ENCODE results near the gene ILDR1.
"Not testable (repeated sequence)": the region's sequence is repeated elsewhere in the genome, so short reads cannot be mapped to it uniquely, and the experiment has no call there.

ILDR1 gene

GRCh38 chr3:121941592-121941991 lies 80.5 kb downstream of the ILDR1 start:
- Histone ChIP-seq H3K9me3 (replicated peaks; ENCODE audit: insufficient read depth, low read length) (no peaks in the 10 kb centered on the region), H3K4me3 (ENCODE audit: low read length) (no peak overlapping the region), H3K9me2 (replicated peaks; ENCODE audit: insufficient read depth, low read length) (no peaks in the 10 kb centered on the region), H3K9ac (ENCODE audit: low read length) (no peak overlapping the region), H3K4me2 (ENCODE audit: low read depth, low read length) (no peak overlapping the region), H3K27me3 (replicated peaks; ENCODE audit: insufficient read depth, low read length) (no peaks in the 10 kb centered on the region), H3K27ac (ENCODE audit: low read length) (no peak overlapping the region), H3K79me2 (ENCODE audit: low read length) (no peaks in the 10 kb centered on the region), H2AFZ (ENCODE audit: low read length) (no peak overlapping the region), H3K4me1 (ENCODE audit: low read length) (no peaks in the 10 kb centered on the region), H3K36me3 (replicated peaks; ENCODE audit: insufficient read depth, low read length) (no peaks in the 10 kb centered on the region; the same call in 1 of the 2 replicates), H3F3A (ENCODE audit: insufficient read depth, low read length) (no peaks in the 10 kb centered on the region), H4K20me1 (ENCODE audit: insufficient read depth, low read length) (no peaks in the 10 kb centered on the region)
- DNase-seq: no peak
- TF ChIP-seq EZH2phosphoT487 (IDR thresholded peaks at IDR 0.05; ENCODE audit: low read length) (no peak), EZH2 (optimal IDR thresholded peaks at IDR 0.05; ENCODE audit: low read depth, low read length) (no peak), CTCF (IDR thresholded peaks at IDR 0.05; ENCODE audit: low read length) (no peak)

DNA sequence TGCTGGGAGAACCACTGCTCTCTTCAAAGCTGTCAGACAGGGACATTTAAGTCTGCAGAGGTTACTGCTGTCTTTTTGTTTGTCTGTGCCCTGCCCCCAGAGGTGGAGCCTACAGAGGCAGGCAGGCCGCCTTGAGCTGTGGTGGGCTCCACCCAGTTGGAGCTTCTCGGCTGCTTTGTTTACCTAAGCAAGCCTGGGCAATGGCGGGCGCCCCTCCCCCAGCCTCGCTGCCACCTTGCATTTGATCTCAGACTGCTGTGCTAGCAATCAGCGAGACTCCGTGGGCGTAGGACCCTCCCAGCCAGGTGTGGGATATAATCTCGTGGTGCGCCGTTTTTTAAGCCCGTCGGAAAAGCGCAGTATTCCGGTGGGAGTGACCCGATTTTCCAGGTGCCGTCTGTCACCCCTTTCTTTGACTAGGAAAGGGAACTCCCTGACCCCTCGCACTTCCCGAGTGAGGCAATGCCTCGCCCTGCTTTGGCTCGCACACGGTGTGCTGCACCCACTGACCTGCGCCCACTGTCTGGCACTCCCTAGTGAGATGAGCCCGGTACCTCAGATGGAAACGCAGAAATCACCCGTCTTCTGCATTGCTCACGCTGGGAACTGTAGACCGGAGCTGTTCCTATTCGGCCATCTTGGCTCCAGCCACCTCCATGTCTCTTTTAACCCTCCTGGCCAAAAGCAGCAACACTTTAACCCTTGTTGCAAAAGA lies 83.7 kb downstream of the ILDR1 start:
- not testable (repeated sequence) for H3K27me3 ChIP-seq (replicated peaks; ENCODE audit: insufficient read depth, low read length); H3F3A ChIP-seq (ENCODE audit: insufficient read depth, low read length); H3K4me2 ChIP-seq (ENCODE audit: low read depth, low read length); H3K4me1 ChIP-seq (ENCODE audit: low read length); H4K20me1 ChIP-seq (ENCODE audit: insufficient read depth, low read length); H2AFZ ChIP-seq (ENCODE audit: low read length); H3K36me3 ChIP-seq (replicated peaks; ENCODE audit: insufficient read depth, low read length); DNase-seq; H3K9ac ChIP-seq (ENCODE audit: low read length); H3K4me3 ChIP-seq (ENCODE audit: low read length); H3K9me2 ChIP-seq (replicated peaks; ENCODE audit: insufficient read depth, low read length); H3K27ac ChIP-seq (ENCODE audit: low read length); H3K9me3 ChIP-seq (replicated peaks; ENCODE audit: insufficient read depth, low read length); H3K79me2 ChIP-seq (ENCODE audit: low read length)

All from MM.1S (cell line).